AML-193 (cell line): Measurements from ENCODE around the gene LSM3.

ENCODE experiments used
- DNase-seq, 2 experiments: peaks; one replicate each; lab custom pipeline; 2025; lab: John Stamatoyannopoulos, UW

LSM3 gene

GRCh38 chr3:14241716-14242115 is 63.1 kb downstream of the LSM3 start:
- no peak for DNase-seq

- no peak for DNase-seq
Measured at GRCh38 chr3:14242490-14243311, 64.1 kb downstream of the LSM3 start.

GRCh38 chr3:14243782-14244181 is 65.2 kb downstream of the LSM3 start:
- DNase-seq: no peak

GRCh38 chr3:14244521-14245247 is 66.1 kb downstream of the LSM3 start:
- DNase-seq: no peak

GRCh38 chr3:14245248-14245639 is 66.6 kb downstream of the LSM3 start:
- DNase-seq: no peak

GRCh38 chr3:14245822-14246221 is 67.2 kb downstream of the LSM3 start:
- DNase-seq: no peak

- DNase-seq: no peak
Measured at GRCh38 chr3:14246414-14246813, 67.8 kb downstream of the LSM3 start.

- DNase-seq: no peak
Measured at GRCh38 chr3:14248477-14248848, 69.8 kb downstream of the LSM3 start.

GRCh38 chr3:14248849-14249523 is 70.4 kb downstream of the LSM3 start:
- no peak for DNase-seq
